ENCODE data around the gene ARMC6.

The ARMC6 gene

DNA sequence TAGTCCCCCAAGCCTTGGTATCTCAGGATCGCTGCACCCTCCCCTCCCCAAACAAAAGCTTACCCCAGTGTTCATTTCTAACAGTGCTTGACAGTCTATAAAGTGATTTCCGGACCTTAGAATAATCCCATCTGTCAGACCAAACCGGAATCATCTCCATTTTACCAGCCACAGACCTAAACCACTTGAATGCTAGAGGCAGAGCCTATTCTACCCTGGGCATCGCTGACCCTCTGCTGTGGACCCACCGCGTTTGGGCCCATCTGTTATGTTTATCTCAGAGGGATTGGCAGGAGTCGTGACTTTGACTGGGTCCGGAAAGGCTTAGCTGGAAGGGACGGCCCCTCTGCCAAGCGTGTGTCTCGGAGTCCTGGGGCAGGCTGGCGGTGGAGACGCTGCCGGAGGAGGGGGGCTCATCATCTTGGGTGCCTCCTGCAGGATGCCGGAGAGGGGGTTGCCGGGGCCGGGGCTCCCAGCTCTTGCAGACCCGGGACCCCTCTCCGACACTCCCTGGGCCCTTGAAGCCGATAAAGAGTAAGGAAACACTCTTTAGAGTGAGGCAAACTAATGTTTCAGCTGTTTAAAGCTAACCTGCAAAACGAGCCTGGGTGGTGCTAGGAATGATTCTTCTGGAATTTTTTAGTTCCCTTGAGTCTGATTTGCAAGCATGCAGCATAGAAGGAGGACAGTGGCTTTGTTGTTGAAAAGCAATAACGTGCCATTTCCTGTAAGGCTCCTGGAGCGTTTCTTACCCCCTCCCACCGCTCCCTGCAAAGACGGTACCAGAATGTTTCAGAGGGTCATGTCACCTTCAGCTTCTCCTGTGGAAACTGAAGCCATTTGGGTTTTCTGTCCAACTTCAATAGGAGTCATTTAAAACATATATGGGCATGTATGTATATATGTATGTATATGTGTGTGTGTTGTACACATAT, 31.7 kb downstream of the ARMC6 start:
- Histone ChIP-seq H3K23ac (ENCODE audit: low read length) (no peak overlapping the region), H3K27ac (ENCODE audit: low read depth, low read length) (no peak overlapping the region), H3K79me2 (ENCODE audit: control insufficient read depth, insufficient read depth, low read length) (no peaks in the 10 kb centered on the region), H3K4me1 (ENCODE audit: control insufficient read depth, low read depth, low read length) (peaks cover 2% of the 10 kb centered on the region), H3K27me3 (ENCODE audit: insufficient read depth, low read length, poor library complexity) (no peaks in the 10 kb centered on the region), H4K8ac (ENCODE audit: low read depth, low read length) (no peak overlapping the region), H4K5ac (ENCODE audit: low read length) (no peak overlapping the region), H3K18ac (ENCODE audit: low read length) (no peak overlapping the region), H3K9ac (ENCODE audit: low read length) (no peak overlapping the region), H2AK5ac (ENCODE audit: low read length) (no peak overlapping the region), H2BK15ac (replicated peaks; ENCODE audit: low read depth) (no peak overlapping the region), H3K79me1 (ENCODE audit: low read length) (no peaks in the 10 kb centered on the region), H2BK5ac (ENCODE audit: low read length) (no peak overlapping the region), H3K4me3 (ENCODE audit: low read length) (no peak overlapping the region), H3K4ac (ENCODE audit: low read depth, low read length) (no peak overlapping the region), H3K4me2 (ENCODE audit: low read length) (no peak overlapping the region), H3K36me3 (ENCODE audit: control insufficient read depth, insufficient read depth, low read length) (no peaks in the 10 kb centered on the region), H3K56ac (ENCODE audit: low read length) (no peak overlapping the region), H2BK120ac (ENCODE audit: low read depth, low read length) (no peak overlapping the region)
- no CpG with 5 or more reads among the region's 25 CpGs for WGBS (ENCODE audit: extremely low coverage, insufficient coverage, low lambda C conversion rate)
- DNase-seq: no peak

DNA sequence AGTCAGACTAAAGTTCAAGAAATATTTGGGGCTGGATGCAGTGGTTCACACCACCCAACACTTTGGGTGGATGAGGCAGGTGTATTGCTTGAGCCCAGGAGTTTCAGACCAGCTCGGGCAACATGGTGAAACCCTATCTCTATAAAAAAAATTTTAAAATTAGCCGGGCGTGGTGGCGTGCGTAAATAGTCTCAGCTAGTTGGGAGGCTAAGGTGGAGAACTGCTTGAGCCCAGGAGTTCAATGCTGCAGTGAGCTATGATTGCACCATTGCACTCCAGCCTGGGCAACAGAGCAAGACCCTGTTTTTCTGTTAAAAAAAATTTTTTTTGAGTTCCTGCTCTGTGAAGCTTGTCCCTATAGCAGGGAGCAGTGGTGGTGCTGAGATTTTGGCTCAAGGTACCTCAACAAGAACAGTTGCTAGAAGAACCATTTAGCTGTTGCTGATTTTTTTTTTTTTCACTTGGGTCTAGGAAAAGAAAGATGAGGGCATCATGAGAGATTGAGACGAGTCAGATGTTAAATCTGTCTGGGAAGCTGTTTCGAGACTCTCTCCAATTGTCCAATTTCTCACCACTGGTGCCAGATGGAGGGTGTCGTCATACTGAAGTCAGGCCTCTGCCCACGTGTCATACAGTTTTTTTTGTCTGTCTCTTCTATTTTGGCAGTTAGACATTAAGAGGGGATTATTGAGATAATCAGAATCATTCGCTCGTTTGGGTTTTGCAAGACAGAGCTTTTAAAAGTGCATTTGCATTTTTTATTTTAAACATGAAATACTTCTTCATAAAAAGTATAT, 34.1 kb downstream of the ARMC6 start:
- no peak overlapping the region for H3K4me3 ChIP-seq (ENCODE audit: low read length)
- no peak for DNase-seq
- H3K27me3 ChIP-seq (ENCODE audit: insufficient read depth, low read length, poor library complexity): no peaks in the 10 kb centered on the region
- no peaks in the 10 kb centered on the region for H3K36me3 ChIP-seq (ENCODE audit: control insufficient read depth, insufficient read depth, low read length)
- no CpG with 5 or more reads among the region's 11 CpGs for WGBS (ENCODE audit: extremely low coverage, insufficient coverage, low lambda C conversion rate)
- H3K4me2 ChIP-seq (ENCODE audit: low read length): no peak overlapping the region
- no peaks in the 10 kb centered on the region for H3K79me2 ChIP-seq (ENCODE audit: control insufficient read depth, insufficient read depth, low read length)
- H2BK5ac ChIP-seq (ENCODE audit: low read length): no peak overlapping the region
- no peak overlapping the region for H3K18ac ChIP-seq (ENCODE audit: low read length)
- no peak overlapping the region for H4K5ac ChIP-seq (ENCODE audit: low read length)
- H3K56ac ChIP-seq (ENCODE audit: low read length): no peak overlapping the region
- no peak overlapping the region for H2AK5ac ChIP-seq (ENCODE audit: low read length)
- H2BK120ac ChIP-seq (ENCODE audit: low read depth, low read length): no peak overlapping the region
- H3K9ac ChIP-seq (ENCODE audit: low read length): no peak overlapping the region
- H3K79me1 ChIP-seq (ENCODE audit: low read length): no peaks in the 10 kb centered on the region
- no peak overlapping the region for H4K8ac ChIP-seq (ENCODE audit: low read depth, low read length)
- H2BK15ac ChIP-seq (replicated peaks; ENCODE audit: low read depth): no peak overlapping the region
- peaks cover 2% of the 10 kb centered on the region for H3K4me1 ChIP-seq (ENCODE audit: control insufficient read depth, low read depth, low read length)
- H3K27ac ChIP-seq (ENCODE audit: low read depth, low read length): no peak overlapping the region
- H3K4ac ChIP-seq (ENCODE audit: low read depth, low read length): no peak overlapping the region
- H3K23ac ChIP-seq (ENCODE audit: low read length): no peak overlapping the region

DNA sequence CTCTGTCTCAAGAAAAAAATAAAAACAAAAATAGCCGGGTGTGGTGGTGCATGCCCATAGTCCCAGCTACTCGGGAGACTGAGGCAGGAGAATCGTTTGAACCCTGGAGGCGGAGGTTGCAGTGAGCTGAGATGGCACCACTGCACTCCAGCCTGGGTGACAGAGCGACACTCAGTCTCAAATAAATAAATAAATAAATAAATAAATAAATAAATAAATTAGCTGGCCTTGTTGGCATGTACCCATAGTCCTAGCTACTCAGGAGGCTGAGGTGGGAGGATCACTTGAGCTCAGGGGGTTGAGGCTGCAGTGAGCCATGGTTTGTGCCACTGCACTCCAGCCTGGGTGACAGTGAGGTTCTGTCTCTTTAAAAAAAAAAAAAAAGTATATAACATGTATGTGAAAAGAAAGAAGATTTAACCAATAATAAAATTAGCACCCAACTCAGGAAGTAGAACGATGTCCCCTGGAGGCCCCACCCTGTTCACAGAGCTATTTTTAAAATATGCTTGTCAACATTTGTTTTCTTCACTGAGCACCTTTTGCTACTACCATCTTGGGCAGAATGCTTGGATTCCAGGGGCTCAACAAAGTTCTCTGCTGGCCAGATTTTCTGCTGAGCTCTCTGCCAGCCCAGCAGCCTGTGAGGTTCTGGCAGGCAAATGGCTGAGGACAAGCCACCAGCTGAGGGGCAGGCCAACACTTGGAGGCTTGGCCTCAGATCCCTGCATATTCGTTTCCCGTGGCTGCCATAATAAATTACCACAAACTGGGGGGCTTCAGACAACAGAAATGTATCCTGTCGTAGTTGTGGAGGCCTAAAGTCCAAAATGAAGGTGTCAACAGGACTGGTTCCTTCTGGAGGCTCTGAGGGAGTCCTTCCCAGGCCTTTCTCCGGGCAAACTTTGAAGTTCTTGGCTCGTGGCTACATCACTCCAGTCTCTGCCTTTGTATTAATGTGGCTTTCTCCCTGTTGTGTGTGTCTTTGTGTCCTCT, 35.6 kb downstream of the ARMC6 start:
- Histone ChIP-seq H2AK5ac (ENCODE audit: low read length) (no peak overlapping the region), H4K5ac (ENCODE audit: low read length) (no peak overlapping the region), H3K27ac (ENCODE audit: low read depth, low read length) (no peak overlapping the region), H3K56ac (ENCODE audit: low read length) (no peak overlapping the region), H2BK120ac (ENCODE audit: low read depth, low read length) (no peak overlapping the region), H3K4me3 (ENCODE audit: low read length) (no peak overlapping the region), H3K79me2 (ENCODE audit: control insufficient read depth, insufficient read depth, low read length) (no peaks in the 10 kb centered on the region), H3K18ac (ENCODE audit: low read length) (no peak overlapping the region), H3K9ac (ENCODE audit: low read length) (no peak overlapping the region), H3K23ac (ENCODE audit: low read length) (no peak overlapping the region), H3K4ac (ENCODE audit: low read depth, low read length) (no peak overlapping the region), H2BK5ac (ENCODE audit: low read length) (no peak overlapping the region), H4K8ac (ENCODE audit: low read depth, low read length) (no peak overlapping the region), H3K79me1 (ENCODE audit: low read length) (no peaks in the 10 kb centered on the region), H3K4me2 (ENCODE audit: low read length) (no peak overlapping the region), H3K27me3 (ENCODE audit: insufficient read depth, low read length, poor library complexity) (no peaks in the 10 kb centered on the region), H2BK15ac (replicated peaks; ENCODE audit: low read depth) (no peak overlapping the region), H3K4me1 (ENCODE audit: control insufficient read depth, low read depth, low read length) (no peaks in the 10 kb centered on the region), H3K36me3 (ENCODE audit: control insufficient read depth, insufficient read depth, low read length) (no peaks in the 10 kb centered on the region)
- DNase-seq: no peak
- WGBS (ENCODE audit: extremely low coverage, insufficient coverage, low lambda C conversion rate): no CpG with 5 or more reads among the region's 11 CpGs

DNA sequence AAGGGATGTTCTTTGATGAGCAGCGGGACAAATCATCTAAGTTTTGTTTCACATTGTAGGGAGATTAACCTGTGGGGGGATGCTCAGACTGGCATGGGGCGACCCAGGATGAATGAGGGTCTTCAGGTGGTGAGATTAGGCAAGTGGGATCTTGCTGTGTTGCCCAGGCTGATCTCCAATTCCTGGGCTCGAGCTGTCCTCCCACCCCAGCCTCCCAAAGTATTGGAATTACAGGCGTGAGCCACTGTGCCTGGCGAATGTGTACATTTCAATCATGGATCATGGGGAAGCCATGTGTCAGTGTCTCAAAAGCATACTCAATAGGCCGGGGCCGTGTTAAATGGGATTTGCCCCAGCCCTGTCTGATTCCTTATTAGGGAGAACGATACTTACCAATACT, 38.5 kb downstream of the ARMC6 start:
- H3K9ac ChIP-seq (ENCODE audit: low read length): no peak overlapping the region
- no peaks in the 10 kb centered on the region for H3K36me3 ChIP-seq (ENCODE audit: control insufficient read depth, insufficient read depth, low read length)
- no peak overlapping the region for H3K4ac ChIP-seq (ENCODE audit: low read depth, low read length)
- no peak overlapping the region for H3K18ac ChIP-seq (ENCODE audit: low read length)
- no peak overlapping the region for H4K8ac ChIP-seq (ENCODE audit: low read depth, low read length)
- H2BK15ac ChIP-seq (replicated peaks; ENCODE audit: low read depth): no peak overlapping the region
- no peak overlapping the region for H2BK120ac ChIP-seq (ENCODE audit: low read depth, low read length)
- no peak overlapping the region for H3K23ac ChIP-seq (ENCODE audit: low read length)
- no peaks in the 10 kb centered on the region for H3K4me1 ChIP-seq (ENCODE audit: control insufficient read depth, low read depth, low read length)
- no peak overlapping the region for H3K56ac ChIP-seq (ENCODE audit: low read length)
- no peak overlapping the region for H3K4me3 ChIP-seq (ENCODE audit: low read length)
- no peak overlapping the region for H2BK5ac ChIP-seq (ENCODE audit: low read length)
- no peaks in the 10 kb centered on the region for H3K27me3 ChIP-seq (ENCODE audit: insufficient read depth, low read length, poor library complexity)
- no peak overlapping the region for H4K5ac ChIP-seq (ENCODE audit: low read length)
- no peaks in the 10 kb centered on the region for H3K79me1 ChIP-seq (ENCODE audit: low read length)
- H3K79me2 ChIP-seq (ENCODE audit: control insufficient read depth, insufficient read depth, low read length): no peaks in the 10 kb centered on the region
- WGBS (ENCODE audit: extremely low coverage, insufficient coverage, low lambda C conversion rate): no CpG with 5 or more reads among the region's 8 CpGs
- DNase-seq: no peak
- no peak overlapping the region for H2AK5ac ChIP-seq (ENCODE audit: low read length)
- no peak overlapping the region for H3K4me2 ChIP-seq (ENCODE audit: low read length)
- no peak overlapping the region for H3K27ac ChIP-seq (ENCODE audit: low read depth, low read length)

DNA sequence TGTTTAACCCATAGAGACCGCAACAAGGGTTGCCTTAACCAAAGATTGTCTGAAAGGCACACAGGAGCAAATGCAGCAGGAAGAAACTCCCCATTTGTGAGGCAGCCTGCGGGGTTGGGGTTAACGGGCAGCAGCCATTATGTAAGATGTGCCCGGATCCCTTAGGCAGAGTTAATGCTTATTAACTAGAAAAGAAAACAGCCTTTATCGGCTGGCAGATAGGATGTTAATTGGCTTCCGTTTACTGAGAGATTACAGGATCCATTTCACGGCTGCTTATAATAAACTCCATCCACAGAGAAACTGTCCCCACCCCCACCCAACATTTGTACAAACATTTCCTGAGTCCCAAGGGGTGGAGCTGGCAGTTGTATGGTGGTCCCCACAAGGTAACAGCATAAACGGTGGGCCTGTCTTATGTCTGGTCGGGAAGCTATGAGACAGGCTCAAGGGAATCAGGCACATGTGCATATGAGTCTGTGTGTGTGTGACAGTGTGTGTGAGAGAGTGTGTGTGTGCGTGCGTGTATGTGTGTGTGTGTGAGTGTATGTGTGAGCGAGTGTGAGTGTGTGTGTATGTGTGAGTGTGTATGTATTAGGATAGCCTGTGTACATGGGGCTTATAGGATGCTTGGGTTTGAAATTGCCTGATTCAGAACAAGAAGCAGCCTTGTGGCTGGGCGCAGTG, 40.9 kb downstream of the ARMC6 start:
- Histone ChIP-seq H3K18ac (ENCODE audit: low read length) (no peak overlapping the region), H2AK5ac (ENCODE audit: low read length) (no peak overlapping the region), H3K4ac (ENCODE audit: low read depth, low read length) (no peak overlapping the region), H3K36me3 (ENCODE audit: control insufficient read depth, insufficient read depth, low read length) (no peaks in the 10 kb centered on the region), H3K56ac (ENCODE audit: low read length) (no peak overlapping the region), H3K4me3 (ENCODE audit: low read length) (no peak overlapping the region), H2BK120ac (ENCODE audit: low read depth, low read length) (no peak overlapping the region), H3K4me2 (ENCODE audit: low read length) (no peak overlapping the region), H4K5ac (ENCODE audit: low read length) (no peak overlapping the region), H3K27ac (ENCODE audit: low read depth, low read length) (no peak overlapping the region), H4K8ac (ENCODE audit: low read depth, low read length) (no peak overlapping the region), H3K79me1 (ENCODE audit: low read length) (no peaks in the 10 kb centered on the region), H3K9ac (ENCODE audit: low read length) (no peak overlapping the region), H3K23ac (ENCODE audit: low read length) (no peak overlapping the region), H2BK5ac (ENCODE audit: low read length) (no peak overlapping the region), H3K4me1 (ENCODE audit: control insufficient read depth, low read depth, low read length) (no peaks in the 10 kb centered on the region), H2BK15ac (replicated peaks; ENCODE audit: low read depth) (no peak overlapping the region), H3K79me2 (ENCODE audit: control insufficient read depth, insufficient read depth, low read length) (no peaks in the 10 kb centered on the region), H3K27me3 (ENCODE audit: insufficient read depth, low read length, poor library complexity) (no peaks in the 10 kb centered on the region)
- DNase-seq: no peak
- 100% methylated on average over 3 of the region's 13 CpGs for WGBS (ENCODE audit: extremely low coverage, insufficient coverage, low lambda C conversion rate)

Measured in mesendoderm (in vitro differentiated cells).